HCT116 (cell line): ENCODE data around the gene PRM1. TPM values are rescaled to one million over a fixed set of nuclear protein-coding genes. Genes with fewer than 3 reads are reported as not detected.

ENCODE experiments used
- ATAC-seq: fragments of 200-7000 bp; cut with Tn5 transposase; 2 replicates; pipeline ENCODE4 v1.9.1; 2020; ENCODE audit warnings: mild to moderate bottlenecking, moderate library complexity
- BruUV-seq: library from RNA; stranded (reverse); fragments of 400-500 nt; replicated peaks from 2 replicates; lab custom pipeline; 2021; lab: Mats Ljungman, UMichigan
- CTCF ChIA-PET: fragments of 300-600 bp; sonication (Branson Sonifier 250); formaldehyde crosslinking; loops from one replicate; lab custom pipeline; 2021; ENCODE audit warnings: antibody characterized with exemption; lab: Charles Lee
- POLR2A ChIA-PET: fragments of 300-600, 350-600 bp; sonication (Branson Sonifier 250); formaldehyde crosslinking; loops from one replicate; lab custom pipeline; 2021; ENCODE audit warnings: antibody characterized with exemption; lab: Charles Lee
- RAD21 ChIA-PET, 2 experiments: fragments of 300-600 bp; sonication (Branson Sonifier 250); formaldehyde crosslinking; loops; one replicate each; lab custom pipeline; 2023; ENCODE audit warnings: low total read pairs in 2 of 2; ENCODE audit not compliant: uncharacterized antibody in 2 of 2, unreplicated experiment in 2 of 2, low non-redundant PET in 1 of 2; lab: Charles Lee
- DNase-seq: peaks from one replicate; pipeline ENCODE4 v3.0.0-alpha.2; 2010; ENCODE audit warnings: low read depth, low spot score
- H2AFZ ChIP-seq: fragments of 200-600 bp; shearing (Covaris generic), sonication (generic); 2 replicates; pipeline ENCODE4 v1.6.1; 2017; ENCODE audit warnings: low read depth, mixed run types, mixed read lengths, antibody characterized with exemption, low read length; ENCODE audit not compliant: poor library complexity, severe bottlenecking
- H3K27ac ChIP-seq: 2 replicates; pipeline ENCODE4 v1.5.1; 2012; ENCODE audit warnings: low read depth, low read length
- H3K27me3 ChIP-seq: fragments of 200-600 bp; sonication (generic); 2 replicates; pipeline ENCODE4 v1.6.1; 2016; ENCODE audit warnings: mixed run types, low read length, mixed read lengths; ENCODE audit not compliant: insufficient read depth
- H3K36me3 ChIP-seq, 2 experiments: fragments of 200-500 bp in 1 of 2; fragments of 200-600 bp in 1 of 2; sonication (Bioruptor generic) in 1 of 2; sonication (generic) in 1 of 2; 2 replicates each; pipeline versions ENCODE4 v1.5.1 to v1.6.1; 2014 to 2016; ENCODE audit warnings: low read length in 2 of 2, inconsistent platforms in 1 of 2, mixed read lengths in 1 of 2, mixed run types in 1 of 2; ENCODE audit not compliant: insufficient read depth in 2 of 2, control insufficient read depth in 1 of 2
- H3K4me1 ChIP-seq, 2 experiments: fragments of 200-600 bp in 1 of 2; sonication (generic) in 1 of 2; 2 replicates each; pipeline versions ENCODE4 v1.5.1 to v1.6.1; 2012 to 2017; ENCODE audit warnings: low read length in 2 of 2, inconsistent platforms in 1 of 2, mild to moderate bottlenecking in 1 of 2, mixed read lengths in 1 of 2, mixed run types in 1 of 2, moderate library complexity in 1 of 2; ENCODE audit not compliant: insufficient read depth in 2 of 2, control insufficient read depth in 1 of 2
- H3K4me2 ChIP-seq: fragments of 200-600 bp; sonication (generic); 2 replicates; pipeline ENCODE4 v1.6.1; 2017; ENCODE audit warnings: mixed run types, low read length, mixed read lengths
- H3K4me3 ChIP-seq, 2 experiments: fragments of 200-600 bp in 1 of 2; sonication (generic) in 1 of 2; replicated peaks in 1 of 2; 2 replicates each; pipeline ENCODE4 v1.5.1; 2011 to 2016; ENCODE audit warnings: low read length in 2 of 2, control low read depth in 1 of 2, low read depth in 1 of 2, mild to moderate bottlenecking in 1 of 2, mixed read lengths in 1 of 2, mixed run types in 1 of 2
- H3K79me2 ChIP-seq: fragments of 200-600 bp; sonication (generic); 2 replicates; pipeline ENCODE4 v1.6.1; 2017; ENCODE audit warnings: mild to moderate bottlenecking, mixed run types, low read length, moderate library complexity, mixed read lengths; ENCODE audit not compliant: insufficient read depth
- H3K9ac ChIP-seq: fragments of 200-600 bp; sonication (generic); 2 replicates; pipeline ENCODE4 v1.6.1; 2016; ENCODE audit warnings: low read length, mixed read lengths
- H3K9me2 ChIP-seq: fragments of 200-600 bp; sonication (generic), shearing (Covaris generic); 2 replicates; pipeline ENCODE4 v1.6.1; 2017; ENCODE audit warnings: mixed run types, mild to moderate bottlenecking, moderate library complexity; ENCODE audit not compliant: insufficient read depth
- H3K9me3 ChIP-seq, 2 experiments: fragments of 200-500 bp in 1 of 2; fragments of 200-600 bp in 1 of 2; sonication (Bioruptor generic) in 1 of 2; sonication (generic) in 1 of 2; 2 replicates each; pipeline ENCODE4 v1.6.1; 2014 to 2017; ENCODE audit warnings: low read length in 2 of 2, mixed read lengths in 2 of 2, inconsistent platforms in 1 of 2, low read depth in 1 of 2, mild to moderate bottlenecking in 1 of 2, mixed run types in 1 of 2, moderate library complexity in 1 of 2; ENCODE audit not compliant: control insufficient read depth in 1 of 2, insufficient read depth in 1 of 2
- H4K20me1 ChIP-seq: fragments of 200-600 bp; sonication (generic), shearing (Covaris generic); 2 replicates; pipeline ENCODE4 v1.6.1; 2017; ENCODE audit warnings: mixed run types, mild to moderate bottlenecking, moderate library complexity; ENCODE audit not compliant: insufficient read depth
- CBX3 ChIP-seq: IDR thresholded peaks from 2 replicates; pipeline ENCODE4 v1.6.1; 2012; ENCODE audit warnings: low read depth
- CTCF ChIP-seq, 3 experiments: fragments of 200-600 bp in 1 of 3; sonication (generic) in 1 of 3; IDR thresholded peaks in 2 of 3; conservative IDR thresholded peaks in 1 of 3; 2 replicates each; pipeline ENCODE4 v1.5.1; 2012 to 2017; ENCODE audit warnings: low read depth in 2 of 3, low read length in 2 of 3, antibody characterized with exemption in 1 of 3, borderline replicate concordance in 1 of 3, control low read depth in 1 of 3, mild to moderate bottlenecking in 1 of 3, mixed read lengths in 1 of 3, mixed run types in 1 of 3, moderate library complexity in 1 of 3; ENCODE audit not compliant: insufficient read depth in 1 of 3
- EZH2 ChIP-seq: fragments of 200-600 bp; sonication (generic); IDR thresholded peaks from 2 replicates; pipeline ENCODE4 v1.6.1; 2017; ENCODE audit warnings: antibody characterized with exemption, mixed run types
- FOSL1 ChIP-seq: IDR thresholded peaks from 2 replicates; pipeline ENCODE4 v1.6.1; 2012; ENCODE audit warnings: low read depth
- POLR2A ChIP-seq: IDR thresholded peaks from 2 replicates; pipeline ENCODE4 v1.7.0; 2011; ENCODE audit warnings: borderline replicate concordance; ENCODE audit not compliant: insufficient read depth, insufficient read length; ENCODE audit errors: extremely low read depth
- POLR2AphosphoS5 ChIP-seq: IDR thresholded peaks from 2 replicates; pipeline ENCODE4 v1.6.1; 2011; ENCODE audit warnings: mild to moderate bottlenecking, low read depth, low read length, moderate library complexity
- REST ChIP-seq: IDR thresholded peaks from 2 replicates; pipeline ENCODE4 v1.6.1; 2012; ENCODE audit warnings: low read depth
- SIN3A ChIP-seq: IDR thresholded peaks from 2 replicates; pipeline ENCODE4 v1.6.1; 2012; ENCODE audit warnings: low read depth
- SP1 ChIP-seq: IDR thresholded peaks from 2 replicates; pipeline ENCODE4 v1.6.1; 2012; ENCODE audit warnings: low read depth
- SRF ChIP-seq: IDR thresholded peaks from 2 replicates; pipeline ENCODE4 v1.6.1; 2012; ENCODE audit warnings: low read depth
- TCF7L2 ChIP-seq: IDR thresholded peaks from 2 replicates; pipeline ENCODE4 v1.7.0; 2011; ENCODE audit warnings: borderline replicate concordance, inconsistent platforms; ENCODE audit not compliant: insufficient read depth, insufficient read length; ENCODE audit errors: extremely low read depth
- ZFX ChIP-seq: fragments of 450-650 bp; IDR thresholded peaks from 2 replicates; pipeline ENCODE4 v1.6.1; 2017
- intact Hi-C: fragments of 100-400 bp; cut with micrococcal nuclease; formaldehyde crosslinking; loops from 2 replicates; pipeline ENCODE4 v1.10.0; 2022
- total RNA-seq: library from RNA; stranded (reverse); gene quantifications from one replicate; pipeline ENCODE4 v1.2.1, GENCODE V29; 2021; ENCODE audit not compliant: unreplicated experiment

Gene PRM1
- total RNA-seq, 1 experiment from 2014 or later: not detected

GRCh38 chr16:11238272-11239202, 42.6 kb downstream of the PRM1 start (continued):
- TF ChIP-seq CTCF (IDR thresholded peaks at IDR 0.05 in 2 of 3, conservative IDR thresholded peaks at IDR 0.05 in 1 of 3; ENCODE audit: borderline replicate concordance in 1 of 3, insufficient read depth in 1 of 3, low read depth in 2 of 3, low read length in 2 of 3): no peak

- DNase-seq: no peak
- no peak for ATAC-seq
- POLR2A ChIA-PET: no interaction called here
- Histone ChIP-seq H3K27ac (no peak overlapping the region), H3K4me1 (peaks cover 0 to 15% of the 10 kb centered on the region in 2 experiments; a peak in 2 of 4 replicates), H3K9me3 (no peaks in the 10 kb centered on the region), H3K9me2 (no peaks in the 10 kb centered on the region), H3K9ac (no peak overlapping the region), H3K36me3 (no peaks in the 10 kb centered on the region), H4K20me1 (no peaks in the 10 kb centered on the region), H3K27me3 (no peaks in the 10 kb centered on the region), H3K79me2 (no peaks in the 10 kb centered on the region), H3K4me3 (no peak overlapping the region), H2AFZ (no peak overlapping the region), H3K4me2 (no peak overlapping the region)
- RAD21 ChIA-PET: no interaction called here
- CTCF ChIA-PET: no interaction called here
- BruUV-seq: no TSS peak
- no peak for TF ChIP-seq REST
- TF ChIP-seq SRF: no peak
- no peak for TF ChIP-seq FOSL1
- no peak for TF ChIP-seq ZFX
- no peak for TF ChIP-seq POLR2A
- TF ChIP-seq TCF7L2: no peak
- no peak for TF ChIP-seq SIN3A
- no peak for TF ChIP-seq POLR2AphosphoS5
- no peak for TF ChIP-seq SP1
- no peak for TF ChIP-seq CBX3
- no peak for TF ChIP-seq EZH2
- intact Hi-C loops: no loop called here
These were observed 44.5 kb downstream of the PRM1 start for GRCh38 chr16:11236461-11237254.
